GM19025 (cell line): ENCODE measurements around the gene CDC123.
"Not testable (repeated sequence)": the region's sequence is repeated elsewhere in the genome, so short reads cannot be mapped to it uniquely, and the experiment has no call there.

ENCODE experiments used
- ATAC-seq: cut with Tn5 transposase; IDR thresholded peaks from one replicate; pipeline ENCODE4 v1.9.1; 2021; ENCODE audit warnings: mild to moderate bottlenecking, low read depth, moderate library complexity; ENCODE audit not compliant: unreplicated experiment

CDC123 gene

GRCh38 chr10:12226438-12226837 is 30.4 kb downstream of the CDC123 start:
- not testable (repeated sequence) for ATAC-seq

GRCh38 chr10:12228851-12229250 is 32.9 kb downstream of the CDC123 start:
- no peak for ATAC-seq

- not testable (repeated sequence) for ATAC-seq
These were observed 38.7 kb downstream of the CDC123 start for GRCh38 chr10:12234687-12235086.

GRCh38 chr10:12235116-12235694 is 39.2 kb downstream of the CDC123 start:
- no peak for ATAC-seq

GRCh38 chr10:12235796-12236195 is 39.8 kb downstream of the CDC123 start:
- ATAC-seq = no peak

GRCh38 chr10:12237265-12238220 is 41.6 kb downstream of the CDC123 start:
- ATAC-seq = no peak

GRCh38 chr10:12238821-12239220 is 42.8 kb downstream of the CDC123 start:
- no peak for ATAC-seq

- no peak for ATAC-seq
These were observed 46.0 kb downstream of the CDC123 start for GRCh38 chr10:12241810-12242529.

- ATAC-seq = no peak
These were observed 48.1 kb downstream of the CDC123 start for GRCh38 chr10:12243864-12244620.

- no peak for ATAC-seq
These were observed 54.2 kb downstream of the CDC123 start for GRCh38 chr10:12250181-12250580.

GRCh38 chr10:12250702-12251101 is 54.7 kb downstream of the CDC123 start:
- ATAC-seq = not testable (repeated sequence)

GRCh38 chr10:12251581-12251980 is 55.6 kb downstream of the CDC123 start:
- ATAC-seq = no peak

- no peak for ATAC-seq
These were observed 57.0 kb downstream of the CDC123 start for GRCh38 chr10:12252882-12253546.

GRCh38 chr10:12255048-12255447 is 59.1 kb downstream of the CDC123 start:
- no peak for ATAC-seq

- no peak for ATAC-seq
These were observed 64.0 kb downstream of the CDC123 start for GRCh38 chr10:12259988-12260387.

GRCh38 chr10:12262278-12262981 is 66.4 kb downstream of the CDC123 start:
- no peak for ATAC-seq

- ATAC-seq = peak; percentile 84
These were observed 68.4 kb downstream of the CDC123 start for GRCh38 chr10:12264204-12264940.

- no peak for ATAC-seq
These were observed 73.1 kb downstream of the CDC123 start for GRCh38 chr10:12269056-12269455.

- no peak for ATAC-seq
These were observed 75.2 kb downstream of the CDC123 start for GRCh38 chr10:12271210-12271540.
